ENCODE results near the gene GARRE1.
A peak's percentile ranks its signal among the peaks of the same experiment; 100 is the strongest.
"Not testable (repeated sequence)": the region's sequence is repeated elsewhere in the genome, so short reads cannot be mapped to it uniquely, and the experiment has no call there.

Gene GARRE1

GRCh38 chr19:34254046-34254697 is at the start of gene GARRE1:
Gene GARRE1 (plus strand): TSS chr19:34254554. CDS start chr19:34300474, 45,920 bp downstream.
- Mint-ChIP-seq H3K4me1 (peaks cover 32% of the 10 kb centered on the region), H3K9me3 (no peaks in the 10 kb centered on the region), H3K4me3 (peak within 1 kb of the TSS; percentile 85), H3K36me3 (peaks cover 7% of the 10 kb centered on the region), H3K27me3 (no peaks in the 10 kb centered on the region), H3K27ac (peak within 1 kb of the TSS; percentile 91)
- DNase-seq = peak; percentile 93
- CTCF ChIA-PET = no interaction called here

GRCh38 chr19:34205324-34205723 is 49.0 kb upstream of the GARRE1 start:
- H3K4me3 Mint-ChIP-seq, CTCF ChIA-PET, H3K9me3 Mint-ChIP-seq, H3K27me3 Mint-ChIP-seq, DNase-seq, H3K27ac Mint-ChIP-seq, H3K4me1 Mint-ChIP-seq: not testable (repeated sequence)
- peaks cover 34% of the 10 kb centered on the region for H3K36me3 Mint-ChIP-seq

GRCh38 chr19:34208291-34208884 is 46.0 kb upstream of the GARRE1 start:
- Mint-ChIP-seq H3K4me1 (peaks cover 2% of the 10 kb centered on the region), H3K4me3 (no peak overlapping the region), H3K27ac (no peak overlapping the region), H3K27me3 (no peaks in the 10 kb centered on the region), H3K9me3 (no peaks in the 10 kb centered on the region), H3K36me3 (peaks cover 32% of the 10 kb centered on the region)
- CTCF ChIA-PET = interaction anchor here (1.2 to 1.6 kb wide), 2 partner anchors 10 to 11 kb away, joined by 3 to 4 read pairs; no protein-coding TSS in a partner anchor
- no peak for DNase-seq

GRCh38 chr19:34209726-34210125 is 44.6 kb upstream of the GARRE1 start:
- CTCF ChIA-PET = no interaction called here
- Mint-ChIP-seq H3K9me3 (no peaks in the 10 kb centered on the region), H3K27me3 (no peaks in the 10 kb centered on the region), H3K36me3 (peaks cover 34% of the 10 kb centered on the region), H3K4me1 (no peaks in the 10 kb centered on the region), H3K27ac (no peak overlapping the region), H3K4me3 (no peak overlapping the region)
- no peak for DNase-seq

GRCh38 chr19:34213283-34213682 is 41.1 kb upstream of the GARRE1 start:
- H3K4me3 Mint-ChIP-seq = no peak overlapping the region
- no peaks in the 10 kb centered on the region for H3K9me3 Mint-ChIP-seq
- CTCF ChIA-PET = no interaction called here
- H3K4me1 Mint-ChIP-seq = peaks cover 24% of the 10 kb centered on the region
- H3K27me3 Mint-ChIP-seq = no peaks in the 10 kb centered on the region
- H3K27ac Mint-ChIP-seq = no peak overlapping the region
- H3K36me3 Mint-ChIP-seq = peaks cover 37% of the 10 kb centered on the region
- no peak for DNase-seq

DNA sequence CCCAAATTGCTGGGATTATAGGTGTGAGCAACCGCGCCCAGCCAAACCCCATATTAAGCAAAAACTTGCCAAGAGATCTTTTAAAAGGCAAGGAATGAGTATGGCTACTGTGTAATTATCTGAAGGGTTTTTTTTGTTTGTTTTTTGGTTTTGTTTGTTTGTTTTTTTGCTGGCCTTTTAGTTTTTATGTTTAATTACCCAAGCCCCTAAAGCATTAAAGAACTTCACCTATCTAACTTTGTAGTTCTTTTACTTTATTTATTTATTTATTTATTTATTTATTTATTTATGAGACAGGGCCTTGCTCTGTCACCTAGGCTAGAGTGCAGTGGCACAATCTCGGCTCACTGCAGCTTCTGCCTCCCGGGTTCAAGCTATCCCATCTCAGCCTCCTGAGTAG is 40.3 kb upstream of the GARRE1 start:
- CTCF ChIA-PET = no interaction called here
- H3K27ac Mint-ChIP-seq = no peak overlapping the region
- peaks cover 30% of the 10 kb centered on the region for H3K4me1 Mint-ChIP-seq
- no peak overlapping the region for H3K4me3 Mint-ChIP-seq
- H3K9me3 Mint-ChIP-seq = no peaks in the 10 kb centered on the region
- peaks cover 37% of the 10 kb centered on the region for H3K36me3 Mint-ChIP-seq
- no peaks in the 10 kb centered on the region for H3K27me3 Mint-ChIP-seq
- no peak for DNase-seq

DNA sequence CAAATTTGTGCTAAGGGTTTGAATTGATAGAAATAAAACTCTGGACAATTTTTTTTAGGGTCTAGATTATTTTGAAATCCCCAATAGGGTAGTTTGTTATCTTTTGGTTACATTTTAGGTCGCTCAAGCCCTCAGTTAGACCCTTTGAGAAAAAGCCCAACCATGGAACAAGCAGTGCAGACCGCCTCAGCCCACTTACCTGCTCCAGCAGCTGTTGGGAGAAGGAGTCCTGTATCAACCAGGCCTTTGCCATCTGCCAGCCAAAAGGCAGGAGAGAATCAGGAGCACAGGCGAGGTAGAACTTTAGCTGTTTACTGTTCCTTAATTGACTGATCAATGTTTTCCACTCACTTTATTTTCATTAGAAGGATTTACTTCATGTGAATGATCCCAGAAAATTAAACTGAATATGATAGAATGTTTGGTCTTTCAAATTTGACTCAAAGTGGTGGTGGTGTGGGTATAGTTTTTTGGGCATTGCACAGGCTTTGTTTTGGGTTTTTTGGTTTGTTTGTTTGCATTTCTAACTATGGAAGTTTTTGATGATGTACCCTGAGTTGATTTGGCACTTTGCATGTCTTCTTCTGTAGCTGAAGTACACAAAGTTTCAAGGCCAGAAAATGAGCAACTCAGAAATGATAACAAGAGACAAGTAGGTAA is 39.2 kb upstream of the GARRE1 start:
- Mint-ChIP-seq H3K9me3 (no peaks in the 10 kb centered on the region), H3K27me3 (no peaks in the 10 kb centered on the region), H3K27ac (peak overlapping the region; percentile 55), H3K4me1 (peaks cover 33% of the 10 kb centered on the region), H3K36me3 (peaks cover 44% of the 10 kb centered on the region), H3K4me3 (no peak overlapping the region)
- CTCF ChIA-PET = no interaction called here
- no peak for DNase-seq

DNA sequence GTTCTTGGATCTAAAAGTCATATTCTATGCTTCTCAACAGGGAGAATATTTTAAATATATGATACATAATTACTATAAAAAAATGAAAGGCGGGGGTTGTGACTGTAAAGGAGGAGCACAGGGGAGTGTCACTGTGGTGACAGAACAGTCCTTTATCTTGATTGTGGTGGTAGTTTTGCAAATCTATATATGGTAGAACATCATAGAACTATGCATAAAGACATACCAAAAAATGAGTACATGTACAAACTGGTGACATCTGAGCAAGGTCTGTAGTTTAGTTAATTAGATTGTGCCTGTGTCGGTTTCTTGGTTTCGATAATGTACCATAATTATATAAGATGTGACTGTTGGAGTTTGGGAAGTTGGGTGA is 38.7 kb upstream of the GARRE1 start:
- Mint-ChIP-seq H3K4me1 (peaks cover 36% of the 10 kb centered on the region), H3K27me3 (no peaks in the 10 kb centered on the region), H3K27ac (peak overlapping the region; percentile 55), H3K9me3 (no peaks in the 10 kb centered on the region), H3K4me3 (no peak overlapping the region), H3K36me3 (peaks cover 46% of the 10 kb centered on the region)
- DNase-seq = no peak
- CTCF ChIA-PET = interaction anchor here (0.7 kb wide), 1 partner anchor 1631 kb away, joined by 3 read pairs; no protein-coding TSS in a partner anchor

DNA sequence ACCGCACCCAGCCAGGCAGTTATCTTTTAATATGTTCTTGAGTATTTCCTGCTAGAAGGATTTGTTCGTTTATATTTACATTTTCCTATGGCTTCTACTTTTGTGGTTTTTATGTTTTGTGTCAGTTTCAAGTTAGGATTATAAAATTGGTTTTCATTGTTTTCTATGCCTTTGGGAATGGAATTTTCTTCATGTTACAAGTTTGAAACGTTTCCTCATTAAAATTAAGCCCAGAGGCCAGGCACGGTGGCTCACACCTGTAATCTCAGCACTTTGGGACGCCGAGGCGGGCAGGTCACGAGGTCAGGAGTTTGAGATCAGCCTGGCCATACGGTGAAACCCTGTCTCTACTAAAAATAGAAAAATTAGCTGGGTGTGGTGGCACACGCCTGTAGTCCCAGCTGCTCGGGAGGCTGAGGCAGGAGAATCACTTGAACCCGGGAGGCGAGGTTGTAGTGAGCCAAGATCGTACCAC is 37.6 kb upstream of the GARRE1 start:
- peaks cover 37% of the 10 kb centered on the region for H3K4me1 Mint-ChIP-seq
- H3K36me3 Mint-ChIP-seq = peaks cover 47% of the 10 kb centered on the region
- H3K4me3 Mint-ChIP-seq, H3K27ac Mint-ChIP-seq, CTCF ChIA-PET, DNase-seq, H3K9me3 Mint-ChIP-seq, H3K27me3 Mint-ChIP-seq: not testable (repeated sequence)

- Mint-ChIP-seq H3K27me3 (no peaks in the 10 kb centered on the region), H3K36me3 (peaks cover 53% of the 10 kb centered on the region), H3K9me3 (no peaks in the 10 kb centered on the region), H3K4me1 (peaks cover 37% of the 10 kb centered on the region), H3K4me3 (peak overlapping the region; percentile 1), H3K27ac (peak overlapping the region; percentile 87)
- CTCF ChIA-PET = interaction anchor here (1.0 to 2.8 kb wide), 2 partner anchors 10 to 14 kb away, joined by 3 to 11 read pairs; no protein-coding TSS in a partner anchor
- peak; percentile 70 for DNase-seq
Observed at GRCh38 chr19:34217952-34218817, 36.2 kb upstream of the GARRE1 start.

- H3K4me1 Mint-ChIP-seq = peaks cover 42% of the 10 kb centered on the region
- CTCF ChIA-PET = interaction anchor here (0.9 to 2.8 kb wide), 6 partner anchors 10 to 119 kb away, joined by 3 to 11 read pairs (median 4); no protein-coding TSS in a partner anchor
- no peaks in the 10 kb centered on the region for H3K9me3 Mint-ChIP-seq
- H3K27ac Mint-ChIP-seq = peak overlapping the region; percentile 87
- H3K4me3 Mint-ChIP-seq = no peak overlapping the region
- H3K27me3 Mint-ChIP-seq = no peaks in the 10 kb centered on the region
- peaks cover 57% of the 10 kb centered on the region for H3K36me3 Mint-ChIP-seq
- no peak for DNase-seq
Observed at GRCh38 chr19:34218818-34219164, 35.6 kb upstream of the GARRE1 start.

- peaks cover 50% of the 10 kb centered on the region for H3K4me1 Mint-ChIP-seq
- peaks cover 62% of the 10 kb centered on the region for H3K36me3 Mint-ChIP-seq
Observed at GRCh38 chr19:34220472-34221063, 33.8 kb upstream of the GARRE1 start.

GRCh38 chr19:34222386-34222785 is 32.0 kb upstream of the GARRE1 start:
- Mint-ChIP-seq H3K4me3 (no peak overlapping the region), H3K4me1 (peaks cover 59% of the 10 kb centered on the region), H3K27ac (no peak overlapping the region), H3K9me3 (no peaks in the 10 kb centered on the region), H3K36me3 (peaks cover 66% of the 10 kb centered on the region), H3K27me3 (no peaks in the 10 kb centered on the region)
- CTCF ChIA-PET = interaction anchor here (1.7 kb wide), 1 partner anchor 10 kb away, joined by 5 read pairs; no protein-coding TSS in a partner anchor
- DNase-seq = no peak

More at GRCh38 chr19:34220472-34221063, 33.8 kb upstream of the GARRE1 start:
- CTCF ChIA-PET = interaction anchor here (0.7 to 2.8 kb wide), 2 partner anchors 12 to 90 kb away, joined by 3 to 11 read pairs; no protein-coding TSS in a partner anchor
- H3K4me3 Mint-ChIP-seq = no peak overlapping the region
- no peak overlapping the region for H3K27ac Mint-ChIP-seq
- DNase-seq = peak; percentile 75
- H3K27me3 Mint-ChIP-seq = no peaks in the 10 kb centered on the region
- no peaks in the 10 kb centered on the region for H3K9me3 Mint-ChIP-seq
